HepG2 (cell line): Measurements from ENCODE around the gene RPL37A. TPM values are rescaled to one million over a fixed set of nuclear protein-coding genes. Genes with fewer than 3 reads are reported as not detected.
A peak's percentile ranks its signal among the peaks of the same experiment; 100 is the strongest.

Experiments used
- ATAC-seq: fragments of 200-7000 bp; cut with Tn5 transposase; 3 replicates; pipeline ENCODE4 v1.9.1; 2020; ENCODE audit warnings: mild to moderate bottlenecking, moderate library complexity
- BruUV-seq: library from RNA; stranded (reverse); fragments of 400-500 nt; replicated peaks from 2 replicates; lab custom pipeline; 2021; lab: Mats Ljungman, UMichigan
- CTCF ChIA-PET: fragments of 300-600 bp; formaldehyde crosslinking; extraction: SDS; loops from one replicate; lab custom pipeline; 2021; ENCODE audit warnings: low total read pairs, inconsistent platforms, low intra/inter-chr PET ratio; lab: Yijun Ruan, JAX
- POLR2A ChIA-PET: fragments of 350-600 bp; sonication (Branson Sonifier 250); formaldehyde crosslinking; loops from one replicate; lab custom pipeline; 2020; ENCODE audit warnings: antibody characterized with exemption, inconsistent platforms; lab: Yijun Ruan, JAX
- DNase-seq: peaks from one replicate; pipeline ENCODE4 v3.0.0-alpha.2; 2015; ENCODE audit warnings: low spot score
- FAIRE-seq: peaks from 3 replicates; lab custom pipeline; 2011; peaks lifted over from hg19 to GRCh38; lab: Jason Lieb, UNC
- H2AFZ ChIP-seq: one replicate; pipeline ENCODE4 v1.6.1; 2011; ENCODE audit warnings: low read length, inconsistent platforms
- H3K27ac ChIP-seq: fragments of 300-600 bp; 3 replicates; pipeline ENCODE4 v1.8.0; 2011; ENCODE audit warnings: mixed run types, mild to moderate bottlenecking, mixed read lengths, low read length, inconsistent platforms; ENCODE audit not compliant: insufficient read depth; ENCODE audit errors: extremely low read length
- H3K27me3 ChIP-seq, 2 experiments: fragments of 200-600 bp in 1 of 2; 2 replicates in 1 of 2; 3 replicates in 1 of 2; pipeline versions ENCODE4 v1.6.0 to v1.8.0; 2011; ENCODE audit warnings: low read length in 2 of 2, mild to moderate bottlenecking in 2 of 2, moderate library complexity in 2 of 2, inconsistent platforms in 1 of 2; ENCODE audit not compliant: insufficient read depth in 2 of 2, control insufficient read depth in 1 of 2
- H3K36me3 ChIP-seq, 2 experiments: fragments of 200-600 bp in 1 of 2; replicated peaks in 1 of 2; 2 replicates in 1 of 2; 3 replicates in 1 of 2; pipeline versions ENCODE4 v1.5.1 to v1.8.0; 2011; ENCODE audit warnings: low read length in 2 of 2, inconsistent platforms in 1 of 2; ENCODE audit not compliant: insufficient read depth in 2 of 2, control insufficient read depth in 1 of 2
- H3K4me1 ChIP-seq: 2 replicates; pipeline ENCODE4 v1.5.1; 2012; ENCODE audit warnings: low read length, inconsistent platforms; ENCODE audit not compliant: insufficient read depth
- H3K4me2 ChIP-seq: 2 replicates; pipeline ENCODE4 v1.6.0; 2011; ENCODE audit warnings: low read depth, low read length, inconsistent platforms
- H3K4me3 ChIP-seq, 3 experiments: fragments of 200-600 bp in 1 of 3; sonication (generic), shearing (Covaris generic) in 1 of 3; replicated peaks in 1 of 3; 2 replicates each; pipeline ENCODE4 v1.5.1; 2011 to 2016; ENCODE audit warnings: low read length in 3 of 3, inconsistent platforms in 2 of 3, low read depth in 2 of 3, mild to moderate bottlenecking in 2 of 3, control low read depth in 1 of 3, mixed read lengths in 1 of 3; ENCODE audit not compliant: insufficient read depth in 1 of 3
- H3K79me2 ChIP-seq: one replicate; pipeline ENCODE4 v1.6.1; 2011; ENCODE audit warnings: low read length, inconsistent platforms; ENCODE audit not compliant: insufficient read depth
- H3K9ac ChIP-seq: 2 replicates; pipeline ENCODE4 v1.6.0; 2011; ENCODE audit warnings: mild to moderate bottlenecking, low read depth, low read length, inconsistent platforms; ENCODE audit not compliant: insufficient read depth
- H3K9me3 ChIP-seq: 2 replicates; pipeline ENCODE4 v1.5.1; 2012; ENCODE audit warnings: mild to moderate bottlenecking, low read length
- H4K20me1 ChIP-seq: 2 replicates; pipeline ENCODE4 v1.6.0; 2011; ENCODE audit warnings: inconsistent platforms, mild to moderate bottlenecking, low read length, moderate library complexity; ENCODE audit not compliant: insufficient read depth
- AGO2 ChIP-seq: fragments of 200-400 bp; formaldehyde crosslinking; optimal IDR thresholded peaks from 2 replicates; pipeline ENCODE3; 2017; ENCODE audit warnings: mild to moderate bottlenecking, low read depth, low read length, moderate library complexity
- ARID4A ChIP-seq: sonication (generic); formaldehyde crosslinking; IDR thresholded peaks from 2 replicates; pipeline ENCODE4 v1.5.0; 2020; ENCODE audit warnings: mild to moderate bottlenecking, missing genetic modification reagents, borderline replicate concordance
- FOSL1 ChIP-seq: sonication (generic); formaldehyde crosslinking; IDR thresholded peaks from 2 replicates; pipeline ENCODE4 v1.9.0; 2021; ENCODE audit warnings: missing genetic modification reagents, borderline replicate concordance
- HNRNPK ChIP-seq: fragments of 200-400 bp; formaldehyde crosslinking; IDR thresholded peaks from 2 replicates; pipeline ENCODE4 v1.6.1; 2018; ENCODE audit warnings: low read length, low read depth, moderate library complexity, mild to moderate bottlenecking; ENCODE audit not compliant: poor library complexity, severe bottlenecking
- POLR2A ChIP-seq, 2 experiments: IDR thresholded peaks; 2 replicates each; pipeline ENCODE4 v1.6.1; 2011; ENCODE audit warnings: low read depth in 2 of 2, low read length in 2 of 2, mild to moderate bottlenecking in 1 of 2, moderate library complexity in 1 of 2; ENCODE audit not compliant: insufficient read depth in 1 of 2
- POLR2AphosphoS5 ChIP-seq: IDR thresholded peaks from 2 replicates; pipeline ENCODE4 v1.6.1; 2012; ENCODE audit warnings: low read depth, low read length
- POLR2G ChIP-seq: fragments of 200-400 bp; formaldehyde crosslinking; IDR thresholded peaks from 2 replicates; pipeline ENCODE4 v1.6.1; 2018; ENCODE audit warnings: mild to moderate bottlenecking, low read depth, low read length, moderate library complexity
- RBFOX2 ChIP-seq: fragments of 200-400 bp; formaldehyde crosslinking; IDR thresholded peaks from 2 replicates; pipeline ENCODE4 v1.6.1; 2017; ENCODE audit warnings: low read depth, mild to moderate bottlenecking, low read length
- RBM22 ChIP-seq: fragments of 200-400 bp; formaldehyde crosslinking; optimal IDR thresholded peaks from 2 replicates; pipeline ENCODE3; 2017; ENCODE audit warnings: mild to moderate bottlenecking, low read length, moderate library complexity
- SSRP1 ChIP-seq: IDR thresholded peaks from 2 replicates; pipeline ENCODE4 v1.6.1; 2016; ENCODE audit warnings: control low read depth
- TEAD3 ChIP-seq: optimal IDR thresholded peaks from 2 replicates; pipeline ENCODE3; 2016; ENCODE audit warnings: borderline replicate concordance
- ZSCAN12 ChIP-seq: sonication (generic); formaldehyde crosslinking; IDR thresholded peaks from 2 replicates; pipeline ENCODE4 v1.9.0; 2021; ENCODE audit warnings: mild to moderate bottlenecking, missing genetic modification reagents
- WGBS: methylation state at CpG from one replicate; pipeline ENCODE4 v1.1.6; 2017; ENCODE audit warnings: low lambda C conversion rate; 5-methylcytosine and 5-hydroxymethylcytosine counted together
- in situ Hi-C: cut with HindIII; loops from 2 replicates; pipeline ENCODE4 v1.10.0; 2017; ENCODE audit warnings: low pct_unique_long_range_greater_than_20kb; ENCODE audit not compliant: extremely low pct_ligation_motif_present
- intact Hi-C: fragments of 100-400 bp; cut with micrococcal nuclease; formaldehyde crosslinking; loops from one replicate; pipeline ENCODE4 v1.10.0; 2022; ENCODE audit not compliant: unreplicated experiment
- polyA plus RNA-seq, 8 experiments: library from polyadenylated mRNA; depleted of rRNA in 3 of 8; stranded (reverse) in 7 of 8; unstranded in 1 of 8; fragments of >200 nt; fragmentation: Illumina TruSeq in 4 of 8; extraction: Trizol in 4 of 8; gene quantifications; 2 replicates each; pipeline versions ENCODE4 v1.2.1 to v1.2.3, GENCODE V29; 2011 to 2016; ENCODE audit warnings: low read depth in 4 of 8, missing spikeins in 1 of 8, mixed read lengths in 1 of 8; ENCODE audit not compliant: insufficient read depth in 1 of 8
- total RNA-seq, 5 experiments: library from RNA; depleted of rRNA; stranded (reverse); fragments of >200 nt; fragmentation: Illumina TruSeq; extraction: Trizol; gene quantifications; 2 replicates each; pipeline ENCODE4 v1.2.3, GENCODE V29; 2016; ENCODE audit warnings: low read depth in 1 of 5

RPL37A gene
- total and polyA plus RNA-seq, 2 of the 13 experiments (the other 11 are each of a cell fraction or from before 2014, with no cell fraction given), result 6,902 to 7,910 TPM

DNA sequence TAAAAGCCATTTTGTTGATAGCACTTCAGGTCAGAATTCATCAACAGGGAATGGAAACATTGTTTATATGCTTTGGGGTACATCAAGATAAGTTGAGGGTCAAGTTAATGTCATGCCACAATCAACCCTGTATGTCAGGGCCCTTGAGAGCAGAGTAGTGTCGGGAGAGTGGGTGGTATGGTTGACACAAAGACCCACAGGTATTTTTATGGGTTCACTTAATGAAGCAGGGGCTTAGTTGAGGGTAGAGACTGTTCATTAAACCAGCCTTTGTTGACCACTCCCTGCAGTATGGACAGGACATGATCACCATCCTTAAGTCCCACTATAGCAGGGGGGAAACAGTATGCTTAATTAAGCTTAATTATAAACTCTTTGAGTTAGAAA is 5.7 kb downstream of the RPL37A start:
- TF ChIP-seq RBFOX2 (peak; percentile 51; the same call in 1 of the 2 replicates), POLR2AphosphoS5 (peak; percentile 36), TEAD3 (no peak), AGO2 (peak; percentile 60), POLR2G (peak; percentile 52), ARID4A (CRISPR knock-in tag) (no peak), SSRP1 (CRISPR knock-in tag) (peak; percentile 98), ZSCAN12 (CRISPR knock-in tag) (no peak), FOSL1 (CRISPR knock-in tag) (no peak), POLR2A (IDR thresholded peaks at IDR 0.05; ENCODE audit: insufficient read depth in 1 of 2, low read depth in 2 of 2, low read length in 2 of 2) (peak in 1 of 2 experiments; percentile 63; a peak in 3 of 4 replicates), RBM22 (peak; percentile 64), HNRNPK (peak; percentile 54)
- no peak overlapping the region for H3K4me2 ChIP-seq
- H3K27ac ChIP-seq, result no peak overlapping the region
- no peak overlapping the region for H3K4me3 ChIP-seq
- H3K9ac ChIP-seq, result no peak overlapping the region
- intact Hi-C loops, result loop anchor here (5.0 kb wide), 1 partner anchor 392 kb away; no protein-coding TSS in a partner anchor
- peaks cover 44% of the 10 kb centered on the region for H3K4me1 ChIP-seq
- ChIA-PET CTCF (no interaction called here), POLR2A (interaction anchor here (1.0 to 1.5 kb wide), 3 partner anchors 18 to 68 kb away, joined by 3 read pairs; no protein-coding TSS in a partner anchor)
- peaks cover 0 to under 1% of the 10 kb centered on the region in 2 experiments; a peak in 1 of 5 replicates for H3K27me3 ChIP-seq
- FAIRE-seq, result no peak
- 100% methylated on average over 1 of the region's 1 CpG for WGBS
- H3K36me3 ChIP-seq, result peaks cover 8 to 59% of the 10 kb centered on the region in 2 experiments
- ATAC-seq, result no peak
- H4K20me1 ChIP-seq, result peaks cover 56% of the 10 kb centered on the region
- in situ Hi-C loops, result loop anchor here (25.0 kb wide), 2 partner anchors 833 to 1008 kb away; no protein-coding TSS in a partner anchor
- peaks cover 28% of the 10 kb centered on the region for H3K79me2 ChIP-seq
- no TSS peak for BruUV-seq
- H3K9me3 ChIP-seq, result no peaks in the 10 kb centered on the region
- DNase-seq, result no peak
- H2AFZ ChIP-seq, result no peak overlapping the region
